ENCODE data around the gene PHF19. TPM values are rescaled to one million over a fixed set of nuclear protein-coding genes. Genes with fewer than 3 reads are reported as not detected.

PHF19 gene
- total RNA-seq, 1 donor = 55.7 TPM

- TF ChIP-seq CTCF (IDR thresholded peaks at IDR 0.05; ENCODE audit: insufficient read depth, low read length) = no peak
- no peak for DNase-seq (ENCODE audit: low read depth)
Measured at GRCh38 chr9:120913647-120914264, 36.8 kb upstream of the PHF19 start.

GRCh38 chr9:120912958-120913646 is 36.1 kb upstream of the PHF19 start:
- no peak for DNase-seq (ENCODE audit: low read depth)
- H3K4me3 ChIP-seq (ENCODE audit: low read depth, low read length) = no peak overlapping the region
- no peak for TF ChIP-seq CTCF (IDR thresholded peaks at IDR 0.05; ENCODE audit: insufficient read depth, low read length)

More at GRCh38 chr9:120913647-120914264, 36.8 kb upstream of the PHF19 start:
- H3K4me3 ChIP-seq (ENCODE audit: low read depth, low read length) = no peak overlapping the region

- no peak for DNase-seq (ENCODE audit: low read depth)
- TF ChIP-seq CTCF (IDR thresholded peaks at IDR 0.05; ENCODE audit: insufficient read depth, low read length) = no peak
- H3K4me3 ChIP-seq (ENCODE audit: low read depth, low read length) = no peak overlapping the region
Measured at GRCh38 chr9:120911295-120911837, 34.4 kb upstream of the PHF19 start.

- no peak overlapping the region for H3K4me3 ChIP-seq (ENCODE audit: low read depth, low read length)
- TF ChIP-seq CTCF (IDR thresholded peaks at IDR 0.05; ENCODE audit: insufficient read depth, low read length) = no peak
- DNase-seq (ENCODE audit: low read depth) = no peak
Measured at GRCh38 chr9:120910643-120911042, 33.7 kb upstream of the PHF19 start.

GRCh38 chr9:120909904-120910303 is 32.9 kb upstream of the PHF19 start:
- H3K4me3 ChIP-seq (ENCODE audit: low read depth, low read length) = no peak overlapping the region
- no peak for TF ChIP-seq CTCF (IDR thresholded peaks at IDR 0.05; ENCODE audit: insufficient read depth, low read length)
- DNase-seq (ENCODE audit: low read depth) = no peak

- no peak for TF ChIP-seq CTCF (IDR thresholded peaks at IDR 0.05; ENCODE audit: insufficient read depth, low read length)
- no peak for DNase-seq (ENCODE audit: low read depth)
- H3K4me3 ChIP-seq (ENCODE audit: low read depth, low read length) = no peak overlapping the region
Measured at GRCh38 chr9:120905315-120906164, 28.6 kb upstream of the PHF19 start.
